ENCODE measurements around the gene MVP.

Gene MVP

DNA sequence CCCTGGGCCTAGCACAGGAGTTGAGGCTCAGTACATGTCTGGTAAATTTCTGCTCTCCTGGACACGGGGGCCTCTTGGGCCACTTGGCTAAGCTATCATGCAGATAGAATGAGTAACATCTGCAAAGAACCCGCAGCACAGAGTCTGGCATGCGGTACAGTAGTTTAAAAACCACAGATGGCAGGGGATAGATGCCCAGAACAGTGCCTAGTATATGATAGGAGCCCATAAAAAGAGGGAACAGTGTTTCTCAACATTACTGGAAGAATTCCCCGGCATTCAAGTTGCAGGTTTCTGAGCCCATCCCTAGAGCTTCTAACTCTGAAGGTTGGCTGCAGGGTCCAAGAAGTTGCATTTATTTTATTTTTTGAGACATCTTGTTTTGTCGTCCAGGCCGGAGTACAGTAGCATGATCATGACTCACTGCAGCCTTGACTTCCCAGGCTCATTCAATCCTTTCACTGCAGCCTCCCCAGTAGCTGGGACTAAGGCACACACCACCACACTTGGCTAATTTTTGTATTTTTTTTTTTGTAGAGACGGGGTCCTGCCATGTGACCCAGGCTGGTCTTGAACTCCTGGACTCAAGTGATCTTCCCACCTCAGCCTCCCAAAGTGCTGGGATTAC, 37.0 kb downstream of the MVP start:
- H3K27ac ChIP-seq, result no peak overlapping the region
- TF ChIP-seq, protein P1, sequence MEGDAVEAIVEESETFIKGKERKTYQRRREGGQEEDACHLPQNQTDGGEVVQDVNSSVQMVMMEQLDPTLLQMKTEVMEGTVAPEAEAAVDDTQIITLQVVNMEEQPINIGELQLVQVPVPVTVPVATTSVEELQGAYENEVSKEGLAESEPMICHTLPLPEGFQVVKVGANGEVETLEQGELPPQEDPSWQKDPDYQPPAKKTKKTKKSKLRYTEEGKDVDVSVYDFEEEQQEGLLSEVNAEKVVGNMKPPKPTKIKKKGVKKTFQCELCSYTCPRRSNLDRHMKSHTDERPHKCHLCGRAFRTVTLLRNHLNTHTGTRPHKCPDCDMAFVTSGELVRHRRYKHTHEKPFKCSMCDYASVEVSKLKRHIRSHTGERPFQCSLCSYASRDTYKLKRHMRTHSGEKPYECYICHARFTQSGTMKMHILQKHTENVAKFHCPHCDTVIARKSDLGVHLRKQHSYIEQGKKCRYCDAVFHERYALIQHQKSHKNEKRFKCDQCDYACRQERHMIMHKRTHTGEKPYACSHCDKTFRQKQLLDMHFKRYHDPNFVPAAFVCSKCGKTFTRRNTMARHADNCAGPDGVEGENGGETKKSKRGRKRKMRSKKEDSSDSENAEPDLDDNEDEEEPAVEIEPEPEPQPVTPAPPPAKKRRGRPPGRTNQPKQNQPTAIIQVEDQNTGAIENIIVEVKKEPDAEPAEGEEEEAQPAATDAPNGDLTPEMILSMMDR (conservative IDR thresholded peaks at IDR 0.05), result no peak

DNA sequence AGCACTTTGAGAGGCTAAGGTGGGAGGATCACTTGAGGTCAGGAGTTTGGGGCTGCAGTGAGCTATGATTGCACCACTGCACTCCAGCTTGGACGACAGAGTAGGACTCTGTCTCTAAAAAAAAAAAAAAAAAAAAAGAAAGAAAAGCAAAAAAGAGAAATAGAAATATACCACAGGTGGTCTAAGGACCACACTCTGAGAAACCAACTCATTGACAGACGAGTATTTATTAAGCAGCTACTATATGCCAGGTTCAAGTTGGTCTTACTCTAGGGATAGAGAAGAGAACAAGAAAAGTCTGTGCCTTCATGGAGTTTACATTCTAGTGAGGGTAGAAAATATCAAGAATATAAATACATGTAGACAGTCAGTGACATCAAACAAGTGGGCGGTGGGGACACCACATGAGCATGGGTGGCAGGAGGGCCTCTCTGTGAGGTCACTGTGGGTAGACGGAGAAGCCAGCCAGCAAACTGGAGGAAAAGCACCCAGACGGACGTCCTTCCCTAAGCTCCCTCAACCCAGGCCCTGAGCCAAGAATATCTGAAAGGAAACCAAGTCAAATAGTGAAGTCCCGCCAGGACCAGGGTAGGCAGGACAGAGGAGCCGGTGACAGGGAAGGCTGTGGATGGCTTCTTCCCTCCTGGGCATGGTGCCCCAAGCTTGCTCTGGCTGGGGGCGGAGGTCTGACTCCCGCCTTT, 38.0 kb downstream of the MVP start:
- TF ChIP-seq, protein P1 (conservative IDR thresholded peaks at IDR 0.05), result no peak
- H3K27ac ChIP-seq, result no peak overlapping the region

DNA sequence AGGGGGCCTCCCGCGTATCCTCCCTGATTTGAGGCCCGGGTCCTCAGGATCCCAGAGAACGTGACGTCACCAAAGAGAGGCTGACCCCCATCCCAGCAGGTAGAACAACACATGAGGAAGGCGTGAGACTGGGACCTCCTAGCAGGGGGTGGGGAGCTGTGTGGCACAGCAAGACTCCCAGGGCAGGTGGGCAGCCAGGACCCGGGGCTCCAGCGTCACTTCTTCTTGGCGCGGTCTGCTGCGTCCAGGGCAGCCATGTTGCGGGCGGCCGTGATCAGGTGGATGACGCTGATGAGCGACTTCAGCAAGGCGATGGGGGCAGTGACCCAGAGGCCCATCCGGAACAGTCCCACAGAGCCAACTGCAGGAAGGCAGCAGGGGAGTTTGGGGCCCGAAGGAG, 38.7 kb downstream of the MVP start:
- TF ChIP-seq, protein P1 (conservative IDR thresholded peaks at IDR 0.05), result no peak
- no peak overlapping the region for H3K27ac ChIP-seq

DNA sequence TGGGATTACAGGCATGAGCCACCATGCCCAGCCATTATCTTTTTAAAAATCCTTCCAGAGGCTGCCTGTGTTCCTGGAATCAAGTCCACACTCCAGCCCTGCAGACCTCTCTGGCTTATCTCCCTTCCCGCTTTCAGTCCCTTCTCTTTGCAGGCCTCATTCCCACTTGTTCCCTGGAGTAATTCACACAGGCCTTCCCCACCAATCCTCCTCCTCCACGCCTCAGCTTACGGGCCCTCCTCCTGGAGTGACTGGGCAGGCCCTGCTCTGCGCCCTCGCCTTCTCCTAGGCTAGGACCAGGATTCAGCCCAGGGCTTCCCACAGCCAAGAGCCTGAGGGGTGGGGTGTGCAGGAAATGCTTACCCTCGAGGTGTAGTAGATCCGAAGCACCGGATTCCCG, 40.0 kb downstream of the MVP start:
- TF ChIP-seq, protein P1 (conservative IDR thresholded peaks at IDR 0.05), result no peak
- no peak overlapping the region for H3K27ac ChIP-seq

DNA sequence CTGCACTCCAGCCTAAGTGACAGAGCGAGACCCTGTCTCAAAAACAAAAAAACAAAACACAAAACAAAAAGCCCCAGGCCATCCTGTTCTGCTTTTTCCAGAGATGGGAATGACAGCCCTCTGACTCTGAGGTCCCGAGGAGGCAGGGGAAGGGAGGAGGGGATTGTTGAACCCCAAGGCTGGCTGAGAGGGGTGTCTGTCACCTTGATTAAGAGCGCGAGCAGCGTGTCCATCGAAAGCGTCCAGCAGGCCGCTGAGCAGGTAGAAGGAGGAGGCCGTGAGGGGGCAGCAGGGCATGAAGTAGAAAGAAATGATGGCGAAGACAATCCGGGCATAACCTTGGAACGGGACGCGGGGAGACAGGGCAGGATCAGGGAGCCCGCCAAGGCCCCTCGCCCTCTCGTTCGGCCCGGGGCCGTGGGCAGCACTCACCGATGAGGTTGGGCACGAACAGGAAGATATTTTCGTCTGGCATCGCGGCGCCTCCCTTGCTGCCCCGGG, 42.2 kb downstream of the MVP start:
- peak overlapping the region; percentile 91 for H3K27ac ChIP-seq
- TF ChIP-seq, protein P1 (conservative IDR thresholded peaks at IDR 0.05), result no peak

DNA sequence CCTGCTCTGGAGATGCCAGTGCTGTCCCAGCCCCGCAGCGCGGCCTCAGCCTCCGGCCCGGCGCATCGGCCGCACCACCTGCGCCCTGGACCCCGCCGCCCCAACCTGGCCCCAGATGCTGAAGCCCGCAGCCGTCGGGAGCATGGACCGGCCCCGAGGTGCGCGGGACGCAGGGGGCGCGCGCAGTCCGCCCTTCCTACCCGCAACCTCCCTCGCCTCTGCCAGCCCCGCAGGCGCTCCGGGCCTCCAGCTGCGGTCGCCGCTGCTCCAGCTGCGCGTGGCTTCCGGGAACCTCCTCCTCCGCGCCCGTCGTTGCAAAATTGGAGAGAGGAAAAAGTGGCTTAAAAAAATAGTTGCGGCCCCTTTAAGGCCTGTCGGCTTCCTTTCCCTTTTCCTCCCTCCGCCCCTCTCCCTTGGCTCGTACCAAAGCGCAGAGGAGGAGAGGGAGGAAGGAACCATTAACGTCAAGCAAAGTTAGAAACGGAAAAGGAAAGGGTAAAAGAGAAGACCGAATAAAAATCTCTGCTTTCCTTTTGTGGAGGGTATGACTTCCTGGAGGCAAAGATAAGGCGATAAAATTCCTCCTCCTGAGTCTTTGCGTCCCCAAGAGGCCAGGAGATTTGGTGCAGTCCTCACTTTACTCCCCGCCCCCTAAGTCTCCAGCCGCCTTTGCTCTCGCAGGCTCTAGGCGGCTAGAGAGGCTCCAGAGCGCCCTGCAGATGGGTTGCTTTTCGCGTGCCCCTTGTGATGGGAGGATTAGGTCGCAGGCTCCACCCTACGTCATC, 42.8 kb downstream of the MVP start, which contains the start of gene CDIPT:
Gene CDIPT, minus strand, starts transcription at position 343 of the 785 bp plus-strand sequence. CDS start 369 bp downstream, outside the sequence.
- TF ChIP-seq, protein P1 (conservative IDR thresholded peaks at IDR 0.05), result peak; percentile 77
- peak within 1 kb of the TSS; percentile 91 for H3K27ac ChIP-seq

DNA sequence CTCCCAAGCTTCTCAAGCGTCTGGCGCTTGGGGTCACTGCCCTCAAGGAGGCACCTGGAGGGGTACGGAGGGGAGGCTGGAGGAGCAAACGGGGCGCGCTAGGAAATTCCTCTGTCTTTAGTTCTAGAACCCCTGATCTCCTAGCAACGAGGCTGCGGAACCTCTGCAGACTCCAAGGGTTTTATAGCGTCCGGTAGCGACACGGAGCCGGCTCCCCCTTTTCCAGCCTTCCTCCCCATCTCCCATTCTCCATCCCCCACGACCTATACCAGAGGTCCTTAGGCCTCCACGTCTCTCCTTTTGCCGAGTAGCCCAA, 43.4 kb downstream of the MVP start:
- peak overlapping the region; percentile 91 for H3K27ac ChIP-seq
- TF ChIP-seq, protein P1 (conservative IDR thresholded peaks at IDR 0.05), result peak; percentile 38

All from VCaP (cell line).